Esophagus (tissue), 2 donors: Measurements from ENCODE around the gene KLRK1. TPM values are rescaled to one million over a fixed set of nuclear protein-coding genes. Genes with fewer than 3 reads are reported as not detected.
"Not testable (repeated sequence)": the region's sequence is repeated elsewhere in the genome, so short reads cannot be mapped to it uniquely, and the experiment has no call there.

ENCODE experiments used
- H3K27ac ChIP-seq, 2 donors: one replicate each; pipeline ENCODE4 v1.5.1; 2013; ENCODE audit warnings: low read depth in 2 of 2, mild to moderate bottlenecking in 2 of 2, inconsistent platforms in 1 of 2, low read length in 1 of 2, moderate library complexity in 1 of 2
- H3K27me3 ChIP-seq, 2 donors: one replicate each; pipeline ENCODE4 v1.6.1; 2013; ENCODE audit warnings: low read length in 2 of 2, control low read depth in 1 of 2, mild to moderate bottlenecking in 1 of 2; ENCODE audit not compliant: insufficient read depth in 2 of 2, control insufficient read depth in 1 of 2
- H3K36me3 ChIP-seq, 2 donors: one replicate each; pipeline ENCODE4 v1.6.1; 2013; ENCODE audit warnings: low read length in 1 of 2; ENCODE audit not compliant: control insufficient read depth in 2 of 2, insufficient read depth in 2 of 2
- H3K4me1 ChIP-seq, 2 donors: one replicate each; pipeline ENCODE4 v1.6.1; 2013; ENCODE audit warnings: low read length in 1 of 2; ENCODE audit not compliant: control insufficient read depth in 2 of 2, insufficient read depth in 2 of 2
- H3K4me3 ChIP-seq, 2 donors: one replicate each; pipeline ENCODE4 v1.5.1; 2013; ENCODE audit warnings: low read length in 2 of 2, mild to moderate bottlenecking in 2 of 2, low read depth in 1 of 2, moderate library complexity in 1 of 2
- H3K9me3 ChIP-seq, 2 donors: one replicate each; pipeline ENCODE4 v1.6.1; 2013; ENCODE audit warnings: mild to moderate bottlenecking in 2 of 2, low read depth in 1 of 2, low read length in 1 of 2, moderate library complexity in 1 of 2; ENCODE audit not compliant: control insufficient read depth in 2 of 2, insufficient read depth in 1 of 2
- WGBS, 2 donors: extraction: QIAGEN DNeasy Blood & Tissue Kit; methylation state at CpG; one replicate each; pipeline ENCODE4 v1.1.7; 2013; 5-methylcytosine and 5-hydroxymethylcytosine counted together
- polyA plus RNA-seq, 2 donors: library from polyadenylated mRNA; stranded (reverse); fragments of 200-250 nt; gene quantifications; one replicate each; pipeline ENCODE4 v1.2.3, GENCODE V29; 2013
- donor health status: healthy with polysubstance abuse.
- donor health status: Bipolar disorder and iron deficiency.

KLRK1 gene
- polyA plus RNA-seq, 2 donors = 2.7 to 3.8 TPM

- no peaks in the 10 kb centered on the region for H3K36me3 ChIP-seq
- WGBS, 2 donors = 85 to 88% methylated on average over 3 of the region's 3 CpGs
- H3K27ac ChIP-seq = no peak overlapping the region
- peaks cover 4% of the 10 kb centered on the region in 2 donors for H3K4me1 ChIP-seq
- no peaks in the 10 kb centered on the region for H3K9me3 ChIP-seq
- H3K27me3 ChIP-seq = no peaks in the 10 kb centered on the region
- no peak overlapping the region for H3K4me3 ChIP-seq
These were observed 15.2 kb downstream of the KLRK1 start for GRCh38 chr12:10374624-10375018.

DNA sequence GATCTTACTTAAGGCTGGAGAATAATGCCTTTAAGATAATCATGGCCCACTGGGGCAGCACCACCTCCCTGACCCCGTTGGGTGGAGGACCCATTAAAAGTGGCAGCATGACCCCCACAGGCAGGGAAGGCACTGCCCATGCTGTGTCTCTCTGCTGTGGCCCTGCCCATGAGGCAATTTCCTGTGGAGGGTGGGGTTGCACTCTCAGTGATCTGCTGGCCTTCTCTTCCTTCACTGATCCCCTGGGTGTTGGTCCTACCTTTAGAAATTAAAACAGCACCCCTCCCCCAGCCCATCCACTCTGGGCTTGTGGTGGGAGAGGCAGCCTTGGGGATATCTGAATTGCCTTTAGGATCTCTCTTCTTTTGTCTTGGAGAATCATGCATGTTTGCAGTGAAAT lies 17.3 kb downstream of the KLRK1 start:
- Histone ChIP-seq H3K36me3 (no peaks in the 10 kb centered on the region), H3K27ac (peak overlapping the region in 1 of 2 donors; percentile 46), H3K4me1 (peaks cover 4% of the 10 kb centered on the region in 2 donors), H3K9me3 (no peaks in the 10 kb centered on the region), H3K27me3 (no peaks in the 10 kb centered on the region), H3K4me3 (no peak overlapping the region)
- 41 to 53% methylated on average over 1 of the region's 1 CpG for WGBS, 2 donors

DNA sequence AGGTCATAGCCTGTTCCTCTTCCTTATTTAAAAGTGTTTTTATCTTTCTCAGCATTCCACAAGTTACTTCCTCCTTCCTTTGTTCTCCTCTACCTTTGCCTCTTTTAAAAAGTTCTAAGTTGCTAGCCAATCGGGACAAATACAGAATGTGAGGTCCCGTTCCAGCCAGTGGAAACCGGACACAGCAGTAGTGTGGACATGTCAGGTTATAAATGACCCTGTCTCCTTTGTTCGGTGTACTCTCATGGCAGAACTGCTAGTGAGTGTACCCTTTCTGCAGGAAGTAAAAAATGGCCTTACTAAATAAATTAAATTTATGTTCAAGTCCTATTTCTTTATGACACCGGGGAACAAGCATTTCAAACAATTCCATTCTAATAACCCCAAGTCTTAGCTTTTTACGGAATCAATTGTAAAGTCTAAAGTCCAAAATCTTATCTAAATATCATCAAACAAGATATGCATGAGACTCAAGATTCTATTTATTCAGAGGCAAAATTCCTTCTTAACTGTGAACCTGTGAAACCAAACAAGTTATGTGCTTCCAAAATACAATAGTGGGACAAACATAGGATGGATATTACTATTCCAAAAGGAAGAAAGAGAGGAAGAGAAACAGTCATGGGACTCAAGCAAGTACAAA lies 17.8 kb downstream of the KLRK1 start:
- H3K4me3 ChIP-seq, H3K27me3 ChIP-seq, H3K36me3 ChIP-seq, H3K9me3 ChIP-seq, H3K4me1 ChIP-seq: not testable (repeated sequence)
- peak overlapping the region in 1 of 2 donors; percentile 49 for H3K27ac ChIP-seq
- WGBS, 2 donors = 39 to 44% methylated on average over 6 of the region's 6 CpGs

DNA sequence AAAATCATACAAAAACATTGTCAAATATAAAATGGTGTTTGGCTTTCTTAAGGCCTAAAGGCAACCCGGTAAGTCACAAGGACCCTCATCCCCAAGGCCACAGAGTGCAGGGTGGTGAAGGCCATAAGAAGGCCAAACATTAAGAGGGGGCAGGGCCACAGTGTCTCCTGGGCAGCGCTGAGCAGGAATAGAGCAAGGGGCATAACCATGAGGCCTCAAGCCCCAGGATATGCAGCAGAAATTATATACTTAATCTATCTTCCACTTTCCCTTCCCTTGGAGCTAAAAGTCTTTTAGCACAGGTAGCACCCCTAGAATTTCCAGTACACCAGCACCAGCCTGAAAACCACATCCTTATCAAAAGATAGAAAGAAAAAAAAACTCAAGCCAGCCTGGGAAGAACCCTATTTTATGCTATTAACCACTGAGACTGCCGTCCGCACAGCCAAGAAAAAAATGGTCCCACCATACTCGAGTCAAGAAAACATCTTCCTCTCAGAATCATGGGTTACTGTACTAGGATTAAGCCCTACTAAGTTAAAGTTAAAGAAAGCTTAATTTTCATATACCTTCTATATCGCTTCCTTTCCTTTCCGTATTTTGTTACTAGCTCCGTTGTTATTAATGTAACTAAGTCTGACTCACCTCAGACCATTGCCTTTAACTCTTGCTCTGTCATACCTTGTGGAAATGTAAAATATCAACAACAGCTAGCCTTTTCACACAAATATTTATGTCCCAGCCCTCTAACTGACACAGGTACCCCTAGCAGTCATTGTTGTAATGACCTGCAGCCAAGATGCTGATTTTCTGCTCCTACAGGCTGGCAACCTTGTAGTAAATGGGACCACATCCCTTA lies 20.1 kb downstream of the KLRK1 start:
- Histone ChIP-seq H3K9me3 (no peaks in the 10 kb centered on the region), H3K4me3 (no peak overlapping the region), H3K27ac (no peak overlapping the region), H3K4me1 (peaks cover 4 to 7% of the 10 kb centered on the region in 2 donors), H3K27me3 (no peaks in the 10 kb centered on the region), H3K36me3 (no peaks in the 10 kb centered on the region)
- 86 to 88% methylated on average over 8 of the region's 8 CpGs for WGBS, 2 donors

GRCh38 chr12:10368206-10369171 lies 21.4 kb downstream of the KLRK1 start:
- Histone ChIP-seq H3K36me3 (no peaks in the 10 kb centered on the region), H3K4me3 (no peak overlapping the region), H3K27me3 (no peaks in the 10 kb centered on the region), H3K9me3 (no peaks in the 10 kb centered on the region), H3K4me1 (peaks cover 4 to 9% of the 10 kb centered on the region in 2 donors), H3K27ac (no peak overlapping the region)
- WGBS, 2 donors = 85 to 95% methylated on average over 10 of the region's 10 CpGs

DNA sequence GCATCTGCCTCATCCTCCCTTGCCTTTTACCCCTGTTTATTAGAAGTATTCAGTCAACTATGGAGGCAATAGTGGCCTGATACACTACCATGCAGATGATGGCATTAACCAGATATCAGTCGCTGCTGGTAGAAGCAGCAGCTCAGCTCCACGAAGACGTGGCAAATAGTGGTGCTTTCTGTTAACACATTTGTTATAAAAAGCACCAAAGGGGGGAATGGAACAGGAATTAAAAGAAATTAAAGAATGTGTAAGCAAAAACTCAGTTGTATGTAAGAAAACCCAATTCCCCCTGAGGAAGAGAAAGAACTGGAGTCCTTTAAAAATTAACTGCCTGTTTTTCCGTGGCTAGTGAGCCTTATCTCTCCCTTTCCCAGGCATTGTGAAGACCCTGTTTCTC lies 22.1 kb downstream of the KLRK1 start:
- H3K27me3 ChIP-seq, H3K36me3 ChIP-seq, H3K27ac ChIP-seq, H3K4me3 ChIP-seq, H3K9me3 ChIP-seq, H3K4me1 ChIP-seq: not testable (repeated sequence)
- WGBS, 2 donors = 72% methylated on average over 4 of the region's 4 CpGs

DNA sequence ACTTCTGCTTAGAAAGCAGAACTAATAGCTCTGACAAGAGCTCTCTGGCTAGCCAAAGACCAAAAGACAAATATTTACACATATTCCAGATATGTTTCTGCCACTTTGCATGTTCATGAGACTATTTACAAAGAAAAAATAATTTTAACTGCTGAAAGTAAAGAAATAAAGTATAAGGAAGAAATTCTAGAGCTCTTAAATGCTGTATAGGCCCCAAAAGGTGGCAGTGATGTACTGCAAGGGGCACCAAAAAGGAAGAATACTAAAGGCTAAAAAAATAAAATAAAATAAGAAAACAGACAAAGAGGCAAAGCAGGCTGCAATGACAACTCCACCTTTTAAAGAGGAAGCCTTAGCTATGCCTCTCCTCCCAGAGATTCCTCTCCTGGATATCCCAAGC lies 23.0 kb downstream of the KLRK1 start:
- Histone ChIP-seq H3K4me3 (no peak overlapping the region), H3K27ac (no peak overlapping the region), H3K36me3 (no peaks in the 10 kb centered on the region), H3K27me3 (no peaks in the 10 kb centered on the region), H3K9me3 (no peaks in the 10 kb centered on the region), H3K4me1 (peaks cover 0 to 5% of the 10 kb centered on the region in 2 donors)

DNA sequence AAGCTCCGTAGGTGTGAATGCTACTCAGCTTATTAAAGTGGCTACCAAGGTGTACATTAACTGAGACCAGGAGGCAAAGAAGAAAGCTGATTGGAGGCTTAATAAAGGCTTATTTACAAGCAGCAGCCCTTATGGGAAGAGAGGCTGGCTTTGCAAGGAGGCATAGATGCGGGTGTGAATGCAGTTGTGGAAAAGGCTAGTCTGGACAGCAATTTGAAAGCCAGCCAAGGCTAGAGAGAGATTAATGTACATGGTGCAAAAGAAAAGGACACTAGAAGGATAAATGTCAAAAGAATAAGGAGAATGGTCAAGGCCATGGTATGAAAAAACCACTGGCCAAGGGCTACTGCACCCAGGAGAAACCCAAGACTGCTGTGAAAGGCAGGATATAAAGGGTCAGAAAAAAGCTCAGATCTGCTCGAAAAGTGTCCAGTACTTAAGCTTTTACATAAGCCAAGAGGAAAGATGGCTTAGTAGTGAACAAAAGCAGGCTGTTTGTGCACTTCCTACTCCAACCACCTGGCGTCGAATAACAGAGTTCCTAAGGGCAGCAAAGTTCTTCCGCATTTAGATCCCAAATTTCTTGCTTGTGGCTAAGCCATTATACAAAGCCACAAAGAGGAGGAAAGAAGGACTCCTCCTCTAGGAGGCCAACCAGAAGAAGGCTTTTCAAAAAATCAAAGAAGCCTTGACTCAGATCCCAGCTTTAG lies 24.0 kb downstream of the KLRK1 start:
- no peaks in the 10 kb centered on the region for H3K27me3 ChIP-seq
- peak overlapping the region; percentile 92 to 96 for H3K27ac ChIP-seq
- WGBS, 2 donors = 22 to 27% methylated on average over 6 of the region's 6 CpGs
- H3K36me3 ChIP-seq = no peaks in the 10 kb centered on the region
- no peaks in the 10 kb centered on the region for H3K9me3 ChIP-seq
- peaks cover 0 to 5% of the 10 kb centered on the region in 2 donors for H3K4me1 ChIP-seq
- H3K4me3 ChIP-seq = peak overlapping the region in 1 of 2 donors; percentile 68
